HepG2 (cell line): ENCODE data around the gene TTC19. TPM values are rescaled to one million over a fixed set of nuclear protein-coding genes. Genes with fewer than 3 reads are reported as not detected.

Source experiments
- CEBPG ChIP-seq: IDR thresholded peaks from 2 replicates; pipeline ENCODE4 v1.6.1; 2016
- CREB1 ChIP-seq, 2 experiments: fragments of 450-650 bp in 1 of 2; IDR thresholded peaks; 2 replicates each; pipeline ENCODE4 v1.6.1; 2016 to 2017; ENCODE audit warnings: control low read depth in 1 of 2, mild to moderate bottlenecking in 1 of 2, missing compliant biosample characterization in 1 of 2, missing genetic modification characterization in 1 of 2
- KAT7 ChIP-seq: IDR thresholded peaks from 2 replicates; pipeline ENCODE4 v1.6.1; 2018; ENCODE audit warnings: borderline replicate concordance, missing compliant biosample characterization
- MBNL3 ChIP-seq: fragments of 250-450 bp; sonication (Bioruptor Pico); conservative IDR thresholded peaks from 2 replicates; pipeline ENCODE4 v1.8.0; 2022; ENCODE audit warnings: mild to moderate bottlenecking, inconsistent platforms
- SMAD3 ChIP-seq: sonication (generic); formaldehyde crosslinking; IDR thresholded peaks from 2 replicates; pipeline ENCODE4 v1.4.0; 2020; ENCODE audit warnings: missing genetic modification reagents
- TCF7 ChIP-seq: sonication (generic); IDR thresholded peaks from 2 replicates; pipeline ENCODE4 v1.6.1; 2016; ENCODE audit warnings: antibody characterized with exemption, low read depth
- ZBTB26 ChIP-seq: IDR thresholded peaks from 2 replicates; pipeline ENCODE4 v1.6.1; 2016; ENCODE audit warnings: missing compliant biosample characterization, missing genetic modification reagents, borderline replicate concordance
- ZBTB42 ChIP-seq: sonication (generic); formaldehyde crosslinking; IDR thresholded peaks from 2 replicates; pipeline ENCODE4 v1.5.0; 2020; ENCODE audit warnings: mild to moderate bottlenecking, missing genetic modification reagents
- ZFP36L1 ChIP-seq: sonication (generic); formaldehyde crosslinking; IDR thresholded peaks from 2 replicates; pipeline ENCODE4 v1.8.0; 2022; ENCODE audit warnings: mild to moderate bottlenecking, missing genetic modification reagents, moderate library complexity
- ZMYM2 ChIP-seq: sonication (generic); formaldehyde crosslinking; IDR thresholded peaks from 2 replicates; pipeline ENCODE4 v1.8.0; 2022; ENCODE audit warnings: mild to moderate bottlenecking, missing genetic modification reagents
- ZNF350 ChIP-seq: sonication (generic); formaldehyde crosslinking; IDR thresholded peaks from 2 replicates; pipeline ENCODE4 v1.4.0; 2020; ENCODE audit warnings: mild to moderate bottlenecking, low read depth, missing genetic modification reagents, borderline replicate concordance
- ZNF7 ChIP-seq: IDR thresholded peaks from 2 replicates; pipeline ENCODE4 v1.6.1; 2016; ENCODE audit warnings: missing biosample characterization, missing genetic modification reagents
- ZSCAN21 ChIP-seq: sonication (generic); formaldehyde crosslinking; IDR thresholded peaks from 2 replicates; pipeline ENCODE4 v1.8.0; 2022; ENCODE audit warnings: mild to moderate bottlenecking, missing genetic modification reagents, moderate library complexity, borderline replicate concordance
- polyA plus RNA-seq, 8 experiments: library from polyadenylated mRNA; depleted of rRNA in 3 of 8; stranded (reverse) in 7 of 8; unstranded in 1 of 8; fragments of >200 nt; fragmentation: Illumina TruSeq in 4 of 8; extraction: Trizol in 4 of 8; gene quantifications; 2 replicates each; pipeline versions ENCODE4 v1.2.1 to v1.2.3, GENCODE V29; 2011 to 2016; ENCODE audit warnings: low read depth in 4 of 8, missing spikeins in 1 of 8, mixed read lengths in 1 of 8; ENCODE audit not compliant: insufficient read depth in 1 of 8
- total RNA-seq, 5 experiments: library from RNA; depleted of rRNA; stranded (reverse); fragments of >200 nt; fragmentation: Illumina TruSeq; extraction: Trizol; gene quantifications; 2 replicates each; pipeline ENCODE4 v1.2.3, GENCODE V29; 2016; ENCODE audit warnings: low read depth in 1 of 5
- TF ChIP-seq, protein P1 (sequence below): sonication (generic); formaldehyde crosslinking; IDR thresholded peaks from 2 replicates; pipeline ENCODE4 v1.4.0; 2020; ENCODE audit warnings: missing genetic modification reagents, borderline replicate concordance
- TF ChIP-seq, protein P2 (sequence below): sonication (generic); formaldehyde crosslinking; IDR thresholded peaks from one replicate; pipeline ENCODE4 v1.5.1; 2020; ENCODE audit warnings: mild to moderate bottlenecking, missing genetic modification reagents; ENCODE audit errors: not compliant biosample characterization
- TF ChIP-seq, protein P3 (sequence below): sonication (generic); formaldehyde crosslinking; conservative IDR thresholded peaks from 2 replicates; pipeline ENCODE4 v1.8.1; 2023; ENCODE audit warnings: missing genetic modification reagents

The TTC19 gene
- total and polyA plus RNA-seq, 2 of the 13 experiments (the other 11 are each of a cell fraction or from before 2014, with no cell fraction given), result 4.4 to 24.3 TPM

DNA sequence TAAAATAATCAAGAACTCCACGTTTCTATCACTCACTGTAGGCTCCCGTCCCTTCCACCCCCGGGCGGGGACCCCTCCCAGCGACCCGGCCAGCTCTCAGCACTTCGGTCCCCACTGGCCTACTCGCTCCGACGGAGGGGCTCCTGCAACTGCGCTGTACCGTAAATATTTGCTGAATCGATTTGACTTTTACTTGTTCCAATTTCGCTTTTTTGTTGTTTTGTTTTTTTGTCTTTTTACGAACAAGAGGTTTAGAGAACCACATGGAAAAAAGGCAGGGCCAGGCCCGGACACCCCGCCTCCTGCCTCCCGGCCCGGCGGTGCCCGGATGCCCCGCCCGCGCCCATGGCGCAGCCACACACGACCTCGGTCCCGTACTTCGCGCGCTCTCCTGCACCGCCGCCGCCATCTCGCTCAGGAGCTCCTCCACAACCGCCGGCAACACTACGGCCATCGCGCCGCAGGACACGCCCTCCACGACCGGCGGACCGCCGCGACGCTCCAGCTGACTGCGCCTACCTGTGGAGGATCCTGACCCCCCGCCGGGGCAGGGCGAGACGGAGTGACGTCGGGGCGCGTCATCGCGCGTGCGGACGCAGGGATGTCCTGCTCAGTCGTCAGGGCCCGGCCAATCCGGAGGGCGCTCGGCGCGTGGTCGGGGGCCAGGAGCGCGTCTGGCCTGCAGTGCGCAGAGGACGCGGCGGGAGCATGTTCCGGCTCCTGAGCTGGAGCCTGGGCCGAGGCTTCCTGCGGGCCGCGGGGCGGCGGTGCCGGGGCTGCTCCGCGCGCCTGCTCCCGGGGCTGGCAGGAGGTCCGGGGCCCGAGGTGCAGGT is at the start of gene TTC19, which contains the start of gene ZSWIM7 (continued):
- peak; percentile 68; the same call in 1 of the 2 replicates for TF ChIP-seq SMAD3 (CRISPR knock-in tag)
- TF ChIP-seq CREB1 (IDR thresholded peaks at IDR 0.05), result peak; percentile 98
- TF ChIP-seq CREB1 (CRISPR knock-in tag; IDR thresholded peaks at IDR 0.05), result peak; percentile 92
- peak; percentile 51 for TF ChIP-seq ZNF350 (CRISPR knock-in tag)
- TF ChIP-seq, protein P1, sequence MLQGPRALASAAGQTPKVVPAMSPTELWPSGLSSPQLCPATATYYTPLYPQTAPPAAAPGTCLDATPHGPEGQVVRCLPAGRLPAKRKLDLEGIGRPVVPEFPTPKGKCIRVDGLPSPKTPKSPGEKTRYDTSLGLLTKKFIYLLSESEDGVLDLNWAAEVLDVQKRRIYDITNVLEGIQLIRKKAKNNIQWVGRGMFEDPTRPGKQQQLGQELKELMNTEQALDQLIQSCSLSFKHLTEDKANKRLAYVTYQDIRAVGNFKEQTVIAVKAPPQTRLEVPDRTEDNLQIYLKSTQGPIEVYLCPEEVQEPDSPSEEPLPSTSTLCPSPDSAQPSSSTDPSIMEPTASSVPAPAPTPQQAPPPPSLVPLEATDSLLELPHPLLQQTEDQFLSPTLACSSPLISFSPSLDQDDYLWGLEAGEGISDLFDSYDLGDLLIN (CRISPR knock-in tag), result peak; percentile 82; the same call in 1 of the 2 replicates
- TF ChIP-seq KAT7 (CRISPR knock-in tag), result peak; percentile 98
- TF ChIP-seq ZMYM2 (CRISPR knock-in tag), result 0 out of 2 replicates have a peak, but pooled peaks have one; percentile 12
- TF ChIP-seq ZSCAN21 (CRISPR knock-in tag), result peak; percentile 89; the same call in 1 of the 2 replicates
- TF ChIP-seq, protein P2, sequence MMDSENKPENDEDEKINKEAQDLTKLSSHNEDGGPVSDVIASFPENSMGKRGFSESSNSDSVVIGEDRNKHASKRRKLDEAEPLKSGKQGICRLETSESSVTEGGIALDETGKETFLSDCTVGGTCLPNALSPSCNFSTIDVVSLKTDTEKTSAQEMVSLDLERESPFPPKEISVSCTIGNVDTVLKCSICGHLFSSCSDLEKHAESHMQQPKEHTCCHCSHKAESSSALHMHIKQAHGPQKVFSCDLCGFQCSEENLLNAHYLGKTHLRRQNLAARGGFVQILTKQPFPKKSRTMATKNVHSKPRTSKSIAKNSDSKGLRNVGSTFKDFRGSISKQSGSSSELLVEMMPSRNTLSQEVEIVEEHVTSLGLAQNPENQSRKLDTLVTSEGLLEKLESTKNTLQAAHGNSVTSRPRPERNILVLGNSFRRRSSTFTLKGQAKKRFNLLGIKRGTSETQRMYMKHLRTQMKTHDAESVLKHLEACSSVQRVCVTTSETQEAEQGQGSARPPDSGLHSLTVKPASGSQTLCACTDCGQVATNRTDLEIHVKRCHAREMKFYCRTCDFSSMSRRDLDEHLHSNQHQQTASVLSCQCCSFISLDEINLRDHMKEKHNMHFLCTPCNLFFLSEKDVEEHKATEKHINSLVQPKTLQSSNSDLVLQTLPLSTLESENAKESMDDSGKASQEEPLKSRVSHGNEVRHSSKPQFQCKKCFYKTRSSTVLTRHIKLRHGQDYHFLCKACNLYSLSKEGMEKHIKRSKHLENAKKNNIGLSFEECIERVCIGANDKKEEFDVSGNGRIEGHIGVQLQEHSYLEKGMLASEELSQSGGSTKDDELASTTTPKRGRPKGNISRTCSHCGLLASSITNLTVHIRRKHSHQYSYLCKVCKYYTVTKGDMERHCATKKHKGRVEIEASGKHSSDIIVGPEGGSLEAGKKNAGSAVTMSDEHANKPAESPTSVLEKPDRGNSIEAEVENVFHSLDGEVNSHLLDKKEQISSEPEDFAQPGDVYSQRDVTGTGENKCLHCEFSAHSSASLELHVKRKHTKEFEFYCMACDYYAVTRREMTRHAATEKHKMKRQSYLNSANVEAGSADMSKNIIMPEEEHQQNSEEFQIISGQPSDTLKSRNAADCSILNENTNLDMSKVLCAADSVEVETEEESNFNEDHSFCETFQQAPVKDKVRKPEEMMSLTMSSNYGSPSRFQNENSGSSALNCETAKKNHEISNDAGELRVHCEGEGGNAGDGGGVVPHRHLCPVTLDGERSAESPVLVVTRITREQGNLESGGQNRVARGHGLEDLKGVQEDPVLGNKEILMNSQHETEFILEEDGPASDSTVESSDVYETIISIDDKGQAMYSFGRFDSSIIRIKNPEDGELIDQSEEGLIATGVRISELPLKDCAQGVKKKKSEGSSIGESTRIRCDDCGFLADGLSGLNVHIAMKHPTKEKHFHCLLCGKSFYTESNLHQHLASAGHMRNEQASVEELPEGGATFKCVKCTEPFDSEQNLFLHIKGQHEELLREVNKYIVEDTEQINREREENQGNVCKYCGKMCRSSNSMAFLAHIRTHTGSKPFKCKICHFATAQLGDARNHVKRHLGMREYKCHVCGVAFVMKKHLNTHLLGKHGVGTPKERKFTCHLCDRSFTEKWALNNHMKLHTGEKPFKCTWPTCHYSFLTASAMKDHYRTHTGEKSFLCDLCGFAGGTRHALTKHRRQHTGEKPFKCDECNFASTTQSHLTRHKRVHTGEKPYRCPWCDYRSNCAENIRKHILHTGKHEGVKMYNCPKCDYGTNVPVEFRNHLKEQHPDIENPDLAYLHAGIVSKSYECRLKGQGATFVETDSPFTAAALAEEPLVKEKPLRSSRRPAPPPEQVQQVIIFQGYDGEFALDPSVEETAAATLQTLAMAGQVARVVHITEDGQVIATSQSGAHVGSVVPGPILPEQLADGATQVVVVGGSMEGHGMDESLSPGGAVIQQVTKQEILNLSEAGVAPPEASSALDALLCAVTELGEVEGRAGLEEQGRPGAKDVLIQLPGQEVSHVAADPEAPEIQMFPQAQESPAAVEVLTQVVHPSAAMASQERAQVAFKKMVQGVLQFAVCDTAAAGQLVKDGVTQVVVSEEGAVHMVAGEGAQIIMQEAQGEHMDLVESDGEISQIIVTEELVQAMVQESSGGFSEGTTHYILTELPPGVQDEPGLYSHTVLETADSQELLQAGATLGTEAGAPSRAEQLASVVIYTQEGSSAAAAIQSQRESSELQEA (CRISPR knock-in tag), result peak; percentile 97
- TF ChIP-seq MBNL3 (CRISPR knock-in tag), result no peak
- TF ChIP-seq TCF7, result no peak
- TF ChIP-seq ZFP36L1 (CRISPR knock-in tag), result no peak; the same call in 1 of the 2 replicates
- TF ChIP-seq ZBTB42 (CRISPR knock-in tag), result no peak
- TF ChIP-seq, protein P3, sequence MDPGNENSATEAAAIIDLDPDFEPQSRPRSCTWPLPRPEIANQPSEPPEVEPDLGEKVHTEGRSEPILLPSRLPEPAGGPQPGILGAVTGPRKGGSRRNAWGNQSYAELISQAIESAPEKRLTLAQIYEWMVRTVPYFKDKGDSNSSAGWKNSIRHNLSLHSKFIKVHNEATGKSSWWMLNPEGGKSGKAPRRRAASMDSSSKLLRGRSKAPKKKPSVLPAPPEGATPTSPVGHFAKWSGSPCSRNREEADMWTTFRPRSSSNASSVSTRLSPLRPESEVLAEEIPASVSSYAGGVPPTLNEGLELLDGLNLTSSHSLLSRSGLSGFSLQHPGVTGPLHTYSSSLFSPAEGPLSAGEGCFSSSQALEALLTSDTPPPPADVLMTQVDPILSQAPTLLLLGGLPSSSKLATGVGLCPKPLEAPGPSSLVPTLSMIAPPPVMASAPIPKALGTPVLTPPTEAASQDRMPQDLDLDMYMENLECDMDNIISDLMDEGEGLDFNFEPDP (CRISPR knock-in tag), result no peak
- TF ChIP-seq CEBPG, result peak; percentile 60; the same call in 1 of the 2 replicates
- TF ChIP-seq ZBTB26, result peak; percentile 85
- TF ChIP-seq ZNF7 (CRISPR knock-in tag), result no peak; the same call in 1 of the 2 replicates
